SK-N-MC (cell line): ENCODE data around the gene SLC46A1.

Experiments
- EZH2 ChIP-seq: fragments of 200-600 bp; sonication (generic); IDR thresholded peaks from one replicate; pipeline ENCODE4 v1.6.1; 2017; ENCODE audit warnings: antibody characterized with exemption
- POLR2AphosphoS5 ChIP-seq: IDR thresholded peaks from 2 replicates; pipeline ENCODE4 v1.6.1; 2012; ENCODE audit warnings: mild to moderate bottlenecking, low read depth, low read length, borderline replicate concordance

- TF ChIP-seq EZH2, result no peak
- TF ChIP-seq POLR2AphosphoS5, result no peak
These were observed 37.6 kb downstream of the SLC46A1 start for GRCh38 chr17:28368306-28368831.
